KOPT-K1 (cell line): ENCODE results near the gene NLRP13.

Experiments
- H3K27ac ChIP-seq: fragments of 200-600 bp; sonication (generic); 2 replicates; pipeline ENCODE4 v1.5.1; 2016; ENCODE audit warnings: antibody characterized with exemption, mild to moderate bottlenecking, low read depth, low read length; ENCODE audit not compliant: poor library complexity, severe bottlenecking
- H3K36me3 ChIP-seq: fragments of 200-600 bp; sonication (generic); 2 replicates; pipeline ENCODE4 v1.5.1; 2017; ENCODE audit warnings: antibody characterized with exemption, mild to moderate bottlenecking, low read length, moderate library complexity; ENCODE audit not compliant: insufficient read depth
- H3K9me3 ChIP-seq: fragments of 200-600 bp; sonication (generic); 2 replicates; pipeline ENCODE4 v1.5.1; 2017; ENCODE audit warnings: antibody characterized with exemption, low read length, mild to moderate bottlenecking; ENCODE audit not compliant: insufficient read depth, poor library complexity, severe bottlenecking

NLRP13 gene

DNA sequence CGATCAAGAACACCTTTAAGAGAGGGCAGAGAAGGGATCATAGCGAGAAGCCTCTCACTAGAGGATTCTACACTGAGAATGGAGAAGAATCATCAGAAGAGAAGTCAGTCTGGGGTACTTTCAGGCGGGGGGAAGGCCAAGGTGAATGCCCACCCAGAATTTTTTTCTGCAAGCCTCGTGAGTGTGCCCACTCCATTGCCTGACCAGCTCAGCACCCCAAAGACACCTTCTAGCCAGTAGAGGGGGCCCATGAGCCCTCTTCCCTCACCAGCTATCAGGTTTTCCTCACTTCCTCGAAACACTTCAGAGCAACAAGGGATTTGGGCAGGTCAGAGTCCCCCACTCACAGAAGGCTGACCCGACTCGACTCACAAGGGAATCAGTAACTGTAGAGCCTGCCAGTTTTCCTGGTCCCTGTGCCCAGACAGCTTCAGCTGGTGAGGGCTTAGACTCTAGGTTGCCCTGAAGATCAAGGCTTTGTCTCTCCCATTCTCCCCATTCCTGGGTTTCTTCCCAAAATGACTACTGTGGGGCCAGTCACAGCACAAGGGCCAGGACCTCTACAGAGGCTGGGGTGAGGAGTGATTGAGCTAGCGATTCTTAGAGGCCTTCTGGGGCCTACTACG lies 18.4 kb downstream of the NLRP13 start:
- H3K36me3 ChIP-seq = no peaks in the 10 kb centered on the region
- H3K27ac ChIP-seq = no peak overlapping the region
- peaks cover 1% of the 10 kb centered on the region for H3K9me3 ChIP-seq

DNA sequence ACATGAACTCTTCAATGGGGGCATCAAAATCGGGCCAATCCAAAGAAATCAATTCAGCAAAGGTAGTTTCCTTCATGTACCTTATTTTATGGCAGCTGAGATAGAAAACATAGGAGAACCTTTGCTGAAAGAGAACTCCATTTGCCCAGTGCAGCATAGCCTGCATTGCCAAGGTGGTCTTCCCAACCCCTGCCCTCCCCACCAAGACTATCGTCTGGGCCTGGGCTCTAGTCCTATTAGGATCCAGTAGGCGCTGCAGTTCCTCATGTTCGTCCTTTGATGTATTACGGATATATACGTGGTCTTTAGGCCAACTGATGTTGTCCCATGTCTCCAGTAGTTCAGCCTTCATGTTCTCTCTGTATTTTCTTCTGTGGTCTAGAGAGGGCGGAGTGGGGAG lies 19.2 kb downstream of the NLRP13 start:
- H3K27ac ChIP-seq = no peak overlapping the region
- H3K9me3 ChIP-seq = no peaks in the 10 kb centered on the region
- no peaks in the 10 kb centered on the region for H3K36me3 ChIP-seq

DNA sequence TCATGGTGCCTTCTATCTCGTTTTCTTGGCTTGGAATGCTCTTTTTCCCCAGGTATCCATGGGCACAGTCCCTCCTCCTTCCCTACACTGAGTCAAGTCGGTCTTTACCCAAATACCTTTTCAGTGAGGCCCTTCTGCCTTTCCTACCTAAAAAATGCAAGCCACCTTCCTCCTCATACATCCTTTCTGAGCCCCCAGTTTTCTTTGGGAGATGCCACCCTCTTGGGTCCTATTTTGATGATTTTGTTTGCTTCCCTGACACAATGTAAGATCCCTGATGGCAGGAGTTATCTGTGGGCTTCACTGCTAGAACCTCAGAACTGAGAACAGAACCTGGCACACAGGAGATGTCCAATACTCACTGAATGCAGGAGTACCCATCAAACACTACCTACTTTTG lies 22.3 kb downstream of the NLRP13 start:
- Histone ChIP-seq H3K9me3 (no peaks in the 10 kb centered on the region), H3K27ac (no peak overlapping the region), H3K36me3 (no peaks in the 10 kb centered on the region)

DNA sequence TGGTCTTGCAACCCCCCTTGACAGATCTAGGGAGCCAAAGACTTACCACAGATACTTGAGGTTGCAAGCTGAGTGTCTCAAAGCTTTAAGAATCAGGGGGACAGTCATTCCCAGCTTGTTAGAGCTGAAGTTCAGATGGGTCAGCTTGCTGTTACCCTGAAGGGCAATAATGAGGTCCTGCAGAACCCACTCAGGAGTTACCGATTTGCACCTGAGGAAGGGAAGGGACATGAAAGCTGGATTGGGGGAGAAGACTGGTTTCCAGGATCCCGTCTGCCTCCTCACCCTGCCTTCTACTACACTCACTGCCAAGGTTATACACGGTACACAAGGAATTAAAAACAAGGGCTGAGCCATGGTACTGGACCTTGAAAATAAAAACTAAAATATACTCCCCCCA lies 24.4 kb downstream of the NLRP13 start:
- H3K36me3 ChIP-seq = no peaks in the 10 kb centered on the region
- H3K27ac ChIP-seq = no peak overlapping the region
- no peaks in the 10 kb centered on the region for H3K9me3 ChIP-seq

DNA sequence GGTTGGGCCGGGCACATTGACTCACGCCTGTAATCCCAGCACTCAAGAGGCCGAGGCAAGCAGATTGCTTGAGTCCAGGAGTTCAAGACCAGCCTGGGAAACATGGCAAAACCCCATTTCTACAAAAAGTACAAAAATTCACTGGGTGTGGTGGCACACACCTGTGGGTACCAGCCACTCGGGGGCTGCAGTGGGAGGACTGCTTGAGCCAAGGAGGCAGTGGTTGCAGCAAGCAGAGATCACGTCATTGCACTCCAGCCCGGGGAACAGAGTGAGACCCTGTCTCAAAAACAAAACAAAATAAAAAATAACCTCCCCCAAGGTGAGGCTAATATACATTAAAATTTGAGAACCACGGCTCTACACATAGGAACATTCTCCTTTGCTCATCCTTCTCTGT lies 24.9 kb downstream of the NLRP13 start:
- Histone ChIP-seq H3K36me3 (no peaks in the 10 kb centered on the region), H3K9me3 (no peaks in the 10 kb centered on the region), H3K27ac (no peak overlapping the region)

DNA sequence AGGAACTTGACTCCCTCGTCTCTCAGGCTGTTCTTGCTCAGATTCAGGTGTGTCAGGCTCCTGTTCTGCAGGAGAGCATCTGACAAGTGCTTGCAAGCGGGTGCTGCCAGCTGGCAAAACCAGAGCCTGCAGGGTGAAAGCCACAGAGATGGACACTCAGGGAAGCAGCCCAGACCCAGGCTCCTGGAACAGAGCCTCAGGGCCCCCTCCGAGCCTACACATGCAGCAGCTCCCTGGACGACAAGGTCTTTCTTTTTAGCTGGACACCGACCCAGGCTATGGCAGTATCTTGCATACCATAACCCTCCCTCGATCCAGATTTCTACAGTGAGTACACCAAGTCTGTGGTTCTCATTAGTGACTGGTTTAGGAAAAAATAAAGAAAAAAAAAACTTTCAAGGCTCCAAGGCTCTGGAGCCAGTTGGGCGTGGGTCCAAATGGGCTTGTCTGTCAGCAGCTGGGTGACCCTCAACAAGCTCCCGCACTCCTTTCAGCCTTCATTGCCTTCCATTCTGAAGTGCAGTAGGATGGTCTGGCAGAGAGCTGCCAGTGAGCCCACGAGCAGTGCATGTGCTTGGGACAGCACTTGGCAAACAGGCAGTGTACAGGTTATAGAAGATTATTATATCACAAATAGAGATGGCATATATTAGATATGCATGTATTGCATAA lies 29.9 kb downstream of the NLRP13 start:
- Histone ChIP-seq H3K36me3 (no peaks in the 10 kb centered on the region), H3K9me3 (no peaks in the 10 kb centered on the region), H3K27ac (no peak overlapping the region)

DNA sequence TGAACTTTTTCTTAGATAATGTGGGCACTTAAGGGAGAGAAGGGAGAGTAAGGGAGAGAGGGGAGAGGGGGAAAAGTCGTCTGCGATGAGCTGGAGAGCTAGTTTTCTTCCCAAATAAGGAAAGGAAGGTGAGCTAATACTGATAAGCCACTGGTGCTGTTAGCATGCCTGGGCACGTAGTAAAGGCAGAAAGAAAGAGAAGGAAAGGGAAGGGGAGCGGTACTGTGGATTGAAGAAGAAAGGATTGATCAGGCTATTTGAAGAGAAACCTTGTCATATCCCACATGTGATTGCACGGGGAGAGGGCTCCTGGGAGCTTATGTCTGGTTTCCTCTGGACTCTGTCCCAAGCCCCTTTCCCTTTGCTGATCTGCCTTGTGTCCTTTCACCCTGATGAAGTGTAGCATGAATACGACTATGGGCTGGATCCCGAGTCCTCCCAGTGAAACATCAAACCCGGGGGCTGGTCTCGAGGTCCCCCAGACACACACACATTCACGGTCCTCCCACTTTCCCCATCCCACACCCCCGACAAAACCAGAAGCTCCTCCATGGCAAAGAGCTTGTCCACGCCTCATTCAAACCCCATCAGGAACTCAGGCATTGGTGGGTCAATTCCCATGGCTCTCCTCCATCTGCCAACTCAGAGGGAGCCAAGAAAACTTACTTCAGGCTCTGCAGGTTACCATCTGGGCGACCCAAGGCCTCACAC lies 30.6 kb downstream of the NLRP13 start:
- Histone ChIP-seq H3K36me3 (no peaks in the 10 kb centered on the region), H3K27ac (no peak overlapping the region), H3K9me3 (no peaks in the 10 kb centered on the region)

DNA sequence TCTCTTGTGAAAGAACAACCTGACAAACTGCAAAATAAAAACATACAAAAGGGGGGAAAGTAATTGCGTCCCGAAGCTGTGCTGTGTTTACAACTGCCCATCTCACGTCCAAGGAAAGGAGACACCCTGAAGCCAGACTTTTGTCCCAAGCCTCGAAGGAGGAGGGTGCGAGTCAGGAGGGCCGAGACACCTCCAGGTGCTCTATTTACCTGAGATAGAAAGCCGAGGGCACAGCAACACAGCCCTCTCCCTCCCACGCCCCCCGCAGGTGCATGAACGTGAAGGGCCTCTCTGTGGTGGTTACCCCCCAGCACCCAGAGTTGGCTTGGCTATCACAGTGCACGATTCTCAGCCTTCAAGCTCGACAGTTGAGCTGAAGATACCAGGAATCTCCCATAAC lies 33.2 kb downstream of the NLRP13 start:
- no peaks in the 10 kb centered on the region for H3K36me3 ChIP-seq
- H3K27ac ChIP-seq = no peak overlapping the region
- no peaks in the 10 kb centered on the region for H3K9me3 ChIP-seq

DNA sequence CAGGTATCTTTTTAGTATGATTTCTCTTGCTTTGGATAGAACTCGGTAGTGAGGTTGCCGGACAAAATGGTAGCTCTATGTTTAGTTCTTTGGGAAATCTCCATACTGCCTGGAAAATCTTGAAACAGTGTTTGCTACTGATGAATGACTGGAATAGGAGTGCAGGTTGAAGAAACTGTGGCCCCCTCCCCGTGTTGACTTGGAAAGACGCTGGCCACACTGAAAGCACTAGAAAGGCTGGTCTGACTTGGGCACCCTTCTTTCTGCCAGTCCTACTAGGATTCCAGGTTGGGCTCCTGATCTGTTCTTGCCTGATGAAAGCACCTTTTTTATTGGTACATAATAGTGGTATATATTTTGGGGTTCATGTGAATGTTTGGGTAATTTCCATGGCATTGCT lies 49.5 kb downstream of the NLRP13 start:
- Histone ChIP-seq H3K36me3 (no peaks in the 10 kb centered on the region), H3K9me3 (peaks cover 6% of the 10 kb centered on the region), H3K27ac (no peak overlapping the region)

DNA sequence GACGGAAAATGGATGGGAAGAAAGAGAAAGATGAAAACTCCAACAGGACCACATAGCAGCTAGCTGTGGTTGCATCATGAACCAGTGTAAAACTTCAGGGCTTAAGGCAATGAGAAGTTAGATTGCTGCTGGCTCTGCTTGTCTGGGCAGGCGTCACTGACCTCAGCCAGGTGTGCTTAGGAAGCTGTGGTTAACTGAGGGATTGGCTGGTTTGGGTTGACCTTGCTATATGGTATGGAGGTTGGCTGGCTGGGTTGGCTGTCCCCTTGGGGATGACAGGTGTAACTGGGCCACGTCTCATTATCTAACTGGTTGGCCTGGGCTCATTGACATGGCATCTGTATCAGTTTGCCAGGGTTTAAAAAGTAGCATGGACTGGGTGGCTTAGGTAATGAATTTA lies 54.9 kb downstream of the NLRP13 start:
- H3K27ac ChIP-seq = no peak overlapping the region
- peaks cover 12% of the 10 kb centered on the region for H3K9me3 ChIP-seq
- no peaks in the 10 kb centered on the region for H3K36me3 ChIP-seq

DNA sequence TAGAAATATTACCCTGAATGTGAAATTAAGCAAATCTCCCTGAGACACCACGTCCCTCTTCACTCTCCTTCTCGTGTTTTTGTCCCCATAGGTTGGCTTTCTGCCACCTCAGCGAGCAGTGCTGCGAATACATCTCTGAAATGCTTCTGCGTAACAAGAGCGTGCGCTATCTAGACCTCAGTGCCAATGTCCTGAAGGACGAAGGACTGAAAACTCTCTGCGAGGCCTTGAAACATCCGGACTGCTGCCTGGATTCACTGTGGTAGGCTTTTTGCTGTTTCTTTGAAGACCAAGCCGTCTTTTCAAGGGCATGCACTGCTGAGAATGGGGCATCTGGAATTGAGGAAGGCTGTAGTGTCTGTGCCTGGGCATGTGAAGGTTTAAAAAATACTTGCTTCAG lies 61.4 kb downstream of the NLRP13 start:
- H3K27ac ChIP-seq = no peak overlapping the region
- H3K36me3 ChIP-seq = no peaks in the 10 kb centered on the region
- peaks cover 6% of the 10 kb centered on the region for H3K9me3 ChIP-seq

DNA sequence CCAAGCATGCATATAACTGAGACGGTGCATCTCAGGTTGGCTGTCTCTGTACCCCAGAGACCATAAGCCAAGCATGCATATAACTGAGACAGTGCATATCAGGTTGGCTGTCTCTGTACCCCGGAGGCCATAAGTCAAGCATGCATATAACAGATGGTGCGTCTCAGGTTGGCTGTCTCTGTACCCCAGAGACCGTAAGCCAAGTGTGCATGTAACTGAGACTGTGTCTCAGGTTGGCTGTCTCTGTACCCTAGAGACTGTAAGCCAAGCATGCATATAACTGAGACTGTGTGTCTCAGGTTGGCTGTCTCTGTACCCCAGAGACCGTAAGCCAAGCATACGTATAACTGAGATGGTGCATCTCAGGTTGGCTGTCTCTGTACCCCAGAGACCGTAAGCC lies 65.0 kb downstream of the NLRP13 start:
- Histone ChIP-seq H3K27ac (no peak overlapping the region), H3K36me3 (no peaks in the 10 kb centered on the region), H3K9me3 (no peaks in the 10 kb centered on the region)

DNA sequence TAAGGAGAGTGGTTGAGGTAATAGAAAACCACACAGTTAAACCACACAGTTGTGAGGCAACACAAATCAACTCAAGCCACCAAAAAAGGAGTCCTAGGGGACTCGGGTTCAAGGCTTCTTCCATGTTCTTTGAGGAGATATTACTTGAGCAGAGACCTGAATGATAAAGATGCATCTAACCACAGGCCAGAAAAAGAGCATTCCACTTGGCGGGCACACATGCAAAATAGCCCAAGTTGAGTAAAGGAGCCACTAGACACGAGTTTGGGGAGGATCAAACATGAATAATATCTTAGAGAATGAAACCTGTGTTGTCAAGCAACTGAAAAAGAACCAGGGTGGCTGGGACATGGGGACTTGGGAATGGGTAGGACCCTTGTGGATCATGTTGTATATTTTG lies 65.6 kb downstream of the NLRP13 start:
- Histone ChIP-seq H3K9me3 (no peaks in the 10 kb centered on the region), H3K36me3 (no peaks in the 10 kb centered on the region), H3K27ac (no peak overlapping the region)

DNA sequence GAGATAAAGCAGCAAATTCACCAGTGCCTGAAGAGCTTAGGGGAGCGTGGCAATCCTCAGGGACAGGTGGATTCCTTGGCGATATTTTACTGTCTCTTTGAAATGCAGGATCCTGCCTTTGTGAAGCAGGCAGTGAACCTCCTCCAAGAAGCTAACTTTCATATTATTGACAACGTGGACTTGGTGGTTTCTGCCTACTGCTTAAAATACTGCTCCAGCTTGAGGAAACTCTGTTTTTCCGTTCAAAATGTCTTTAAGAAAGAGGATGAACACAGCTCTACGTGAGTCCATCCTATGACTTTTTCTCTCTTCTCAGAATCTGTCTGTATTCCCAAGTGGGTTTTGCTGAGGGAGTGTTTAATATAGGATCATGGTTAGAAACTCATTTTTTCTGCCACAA lies 73.2 kb downstream of the NLRP13 start:
- Histone ChIP-seq H3K27ac (no peak overlapping the region), H3K36me3 (no peaks in the 10 kb centered on the region), H3K9me3 (no peaks in the 10 kb centered on the region)

DNA sequence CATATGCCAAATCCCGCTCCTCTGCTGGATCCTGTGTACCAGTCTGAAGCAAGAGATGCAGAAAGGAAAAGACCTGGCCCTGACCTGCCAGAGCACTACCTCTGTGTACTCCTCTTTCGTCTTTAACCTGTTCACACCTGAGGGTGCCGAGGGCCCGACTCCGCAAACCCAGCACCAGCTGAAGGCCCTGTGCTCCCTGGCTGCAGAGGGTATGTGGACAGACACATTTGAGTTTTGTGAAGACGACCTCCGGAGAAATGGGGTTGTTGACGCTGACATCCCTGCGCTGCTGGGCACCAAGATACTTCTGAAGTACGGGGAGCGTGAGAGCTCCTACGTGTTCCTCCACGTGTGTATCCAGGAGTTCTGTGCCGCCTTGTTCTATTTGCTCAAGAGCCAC lies 73.7 kb downstream of the NLRP13 start:
- no peaks in the 10 kb centered on the region for H3K36me3 ChIP-seq
- no peak overlapping the region for H3K27ac ChIP-seq
- H3K9me3 ChIP-seq = no peaks in the 10 kb centered on the region

DNA sequence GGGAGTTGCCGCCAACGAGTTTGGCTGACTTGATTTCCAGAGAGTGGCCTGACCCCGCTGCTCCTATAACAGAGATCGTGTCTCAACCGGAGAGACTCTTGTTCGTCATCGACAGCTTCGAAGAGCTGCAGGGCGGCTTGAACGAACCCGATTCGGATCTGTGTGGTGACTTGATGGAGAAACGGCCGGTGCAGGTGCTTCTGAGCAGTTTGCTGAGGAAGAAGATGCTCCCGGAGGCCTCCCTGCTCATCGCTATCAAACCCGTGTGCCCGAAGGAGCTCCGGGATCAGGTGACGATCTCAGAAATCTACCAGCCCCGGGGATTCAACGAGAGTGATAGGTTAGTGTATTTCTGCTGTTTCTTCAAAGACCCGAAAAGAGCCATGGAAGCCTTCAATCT lies 74.2 kb downstream of the NLRP13 start:
- no peak overlapping the region for H3K27ac ChIP-seq
- no peaks in the 10 kb centered on the region for H3K9me3 ChIP-seq
- no peaks in the 10 kb centered on the region for H3K36me3 ChIP-seq
